Measurements from ENCODE around the gene AR.

Gene AR

GRCh38 chrX:67555578-67556203 lies 11.9 kb downstream of the AR start:
- Histone ChIP-seq H3K9me3 (replicated peaks; ENCODE audit: insufficient read depth, low read length) (no peaks in the 10 kb centered on the region), H3K79me2 (ENCODE audit: low read length) (no peaks in the 10 kb centered on the region), H3K9me2 (replicated peaks; ENCODE audit: insufficient read depth, low read length) (no peaks in the 10 kb centered on the region), H3K9ac (ENCODE audit: low read length) (no peak overlapping the region), H3K4me1 (ENCODE audit: low read length) (no peaks in the 10 kb centered on the region; the same call in 1 of the 2 replicates), H3K27ac (ENCODE audit: low read length) (no peak overlapping the region), H2AFZ (ENCODE audit: low read length) (no peak overlapping the region), H3K27me3 (replicated peaks; ENCODE audit: insufficient read depth, low read length) (no peaks in the 10 kb centered on the region), H3K4me3 (ENCODE audit: low read length) (no peak overlapping the region), H3F3A (ENCODE audit: insufficient read depth, low read length) (no peaks in the 10 kb centered on the region), H4K20me1 (ENCODE audit: insufficient read depth, low read length) (no peaks in the 10 kb centered on the region), H3K4me2 (ENCODE audit: low read depth, low read length) (no peak overlapping the region), H3K36me3 (replicated peaks; ENCODE audit: insufficient read depth, low read length) (no peaks in the 10 kb centered on the region)
- TF ChIP-seq EZH2phosphoT487 (IDR thresholded peaks at IDR 0.05; ENCODE audit: low read length), result no peak
- TF ChIP-seq CTCF (IDR thresholded peaks at IDR 0.05; ENCODE audit: low read length), result peak; percentile 84
- TF ChIP-seq EZH2 (optimal IDR thresholded peaks at IDR 0.05; ENCODE audit: low read depth, low read length), result no peak
- peak; percentile 27 for DNase-seq

DNA sequence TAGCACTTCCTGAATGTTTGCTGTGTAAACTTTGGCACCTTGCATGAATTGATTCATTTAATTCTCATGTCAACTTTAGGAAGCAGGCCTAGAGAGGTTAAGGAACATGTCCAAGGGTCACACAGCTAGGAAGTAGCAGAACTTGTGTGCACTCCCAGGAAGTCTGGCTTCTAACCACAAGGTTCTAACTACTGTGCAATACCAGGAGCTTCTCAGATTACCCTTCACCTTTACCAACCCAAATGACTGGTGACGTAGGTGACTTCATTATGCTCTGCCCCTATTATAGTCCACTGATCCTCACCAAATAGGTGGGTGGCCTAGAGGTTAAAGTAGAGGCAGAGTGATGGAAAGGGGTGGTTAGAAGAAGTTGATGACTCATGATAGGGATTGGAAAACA lies 14.4 kb downstream of the AR start:
- no peaks in the 10 kb centered on the region for H3K27me3 ChIP-seq (replicated peaks; ENCODE audit: insufficient read depth, low read length)
- H3K9me3 ChIP-seq (replicated peaks; ENCODE audit: insufficient read depth, low read length), result no peaks in the 10 kb centered on the region
- H3K27ac ChIP-seq (ENCODE audit: low read length), result no peak overlapping the region
- no peaks in the 10 kb centered on the region for H3K9me2 ChIP-seq (replicated peaks; ENCODE audit: insufficient read depth, low read length)
- no peak overlapping the region for H3K9ac ChIP-seq (ENCODE audit: low read length)
- TF ChIP-seq EZH2 (optimal IDR thresholded peaks at IDR 0.05; ENCODE audit: low read depth, low read length) (no peak), EZH2phosphoT487 (IDR thresholded peaks at IDR 0.05; ENCODE audit: low read length) (no peak), CTCF (IDR thresholded peaks at IDR 0.05; ENCODE audit: low read length) (no peak)
- H3F3A ChIP-seq (ENCODE audit: insufficient read depth, low read length), result no peaks in the 10 kb centered on the region
- H3K4me1 ChIP-seq (ENCODE audit: low read length), result peaks cover under 1% of the 10 kb centered on the region; the same call in 1 of the 2 replicates
- no peaks in the 10 kb centered on the region for H3K36me3 ChIP-seq (replicated peaks; ENCODE audit: insufficient read depth, low read length)
- H2AFZ ChIP-seq (ENCODE audit: low read length), result no peak overlapping the region
- no peak overlapping the region for H3K4me3 ChIP-seq (ENCODE audit: low read length)
- H3K79me2 ChIP-seq (ENCODE audit: low read length), result no peaks in the 10 kb centered on the region
- H3K4me2 ChIP-seq (ENCODE audit: low read depth, low read length), result no peak overlapping the region
- DNase-seq, result no peak
- no peaks in the 10 kb centered on the region for H4K20me1 ChIP-seq (ENCODE audit: insufficient read depth, low read length)

DNA sequence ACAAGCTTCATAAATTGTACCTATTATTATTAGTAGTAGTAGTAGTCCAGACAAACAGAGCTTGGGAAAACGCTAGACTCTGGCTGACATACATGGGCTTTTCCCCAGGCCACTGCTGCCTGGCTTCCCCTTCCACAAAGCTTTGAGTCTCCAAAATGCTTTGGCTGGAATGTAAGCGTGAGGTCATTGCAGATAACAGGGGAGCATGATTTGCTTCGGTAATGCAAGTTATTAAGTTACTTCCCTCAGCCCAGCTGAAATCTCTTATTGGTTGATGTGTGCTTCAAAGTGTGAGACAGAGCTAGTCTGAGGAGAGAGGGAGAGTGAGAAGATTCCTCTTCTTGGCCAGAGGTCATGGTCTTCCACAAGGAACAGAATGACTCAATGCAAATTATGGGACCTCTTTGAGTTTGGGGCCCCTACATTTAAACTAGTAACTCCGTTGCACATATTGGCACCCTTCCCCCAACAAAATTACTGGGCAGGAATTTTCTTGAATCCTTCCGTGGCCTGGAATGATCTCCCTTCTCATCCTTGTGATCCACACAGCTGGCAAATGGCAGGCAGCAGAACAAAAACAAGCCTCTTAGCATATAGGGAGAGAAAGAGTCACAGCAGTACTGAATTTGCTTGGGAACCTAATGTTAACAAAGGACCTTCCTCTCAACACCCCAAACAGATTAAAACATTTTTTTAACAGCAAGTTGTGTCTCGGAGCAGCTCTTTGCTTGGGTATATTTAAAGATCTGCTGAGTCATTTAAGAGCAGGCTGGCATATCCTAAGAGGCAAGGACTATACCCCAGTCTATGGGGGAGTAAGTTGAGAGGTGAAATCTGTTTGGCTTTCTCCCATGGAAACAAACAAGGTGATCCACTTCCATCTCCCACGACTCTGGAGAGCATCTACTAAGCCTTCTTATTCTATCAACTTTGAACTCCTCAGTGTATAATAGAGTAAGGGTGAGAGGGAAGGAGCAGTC lies 19.9 kb downstream of the AR start:
- Histone ChIP-seq H4K20me1 (ENCODE audit: insufficient read depth, low read length) (no peaks in the 10 kb centered on the region), H3K4me3 (ENCODE audit: low read length) (no peak overlapping the region), H3K4me1 (ENCODE audit: low read length) (peaks cover 20% of the 10 kb centered on the region), H3K9me2 (replicated peaks; ENCODE audit: insufficient read depth, low read length) (no peaks in the 10 kb centered on the region), H3F3A (ENCODE audit: insufficient read depth, low read length) (no peaks in the 10 kb centered on the region), H3K9ac (ENCODE audit: low read length) (no peak overlapping the region), H3K4me2 (ENCODE audit: low read depth, low read length) (peak overlapping the region; percentile 30; the same call in 1 of the 2 replicates), H3K79me2 (ENCODE audit: low read length) (no peaks in the 10 kb centered on the region), H3K27ac (ENCODE audit: low read length) (no peak overlapping the region; the same call in 1 of the 2 replicates), H2AFZ (ENCODE audit: low read length) (no peak overlapping the region), H3K27me3 (replicated peaks; ENCODE audit: insufficient read depth, low read length) (no peaks in the 10 kb centered on the region), H3K9me3 (replicated peaks; ENCODE audit: insufficient read depth, low read length) (no peaks in the 10 kb centered on the region), H3K36me3 (replicated peaks; ENCODE audit: insufficient read depth, low read length) (no peaks in the 10 kb centered on the region)
- no peak for TF ChIP-seq CTCF (IDR thresholded peaks at IDR 0.05; ENCODE audit: low read length)
- TF ChIP-seq EZH2 (optimal IDR thresholded peaks at IDR 0.05; ENCODE audit: low read depth, low read length), result no peak
- TF ChIP-seq EZH2phosphoT487 (IDR thresholded peaks at IDR 0.05; ENCODE audit: low read length), result no peak
- DNase-seq, result no peak
